A673 (cell line): Measurements from ENCODE around the gene BTBD18.

ENCODE experiments used
- CTCF ChIP-seq: fragments of 300-800, 200-600 bp; sonication (generic); conservative IDR thresholded peaks from 2 replicates; pipeline ENCODE4 v1.5.1; 2017; ENCODE audit warnings: low read depth, mild to moderate bottlenecking, antibody characterized with exemption, low read length, moderate library complexity, mixed read lengths
- EZH2 ChIP-seq: fragments of 200-600 bp; sonication (generic); IDR thresholded peaks from 2 replicates; pipeline ENCODE4 v1.6.1; 2017; ENCODE audit warnings: borderline replicate concordance, low read depth, mild to moderate bottlenecking, mixed read lengths, antibody characterized with exemption, low read length; ENCODE audit not compliant: poor library complexity, severe bottlenecking

- TF ChIP-seq CTCF (no peak), EZH2 (no peak)
These were observed 51.8 kb downstream of the BTBD18 start for GRCh38 chr11:57699813-57700212.
